HepG2 (cell line): ENCODE data around the gene HS6ST2.

Experiments used
- ARID4A ChIP-seq: sonication (generic); formaldehyde crosslinking; IDR thresholded peaks from 2 replicates; pipeline ENCODE4 v1.5.0; 2020; ENCODE audit warnings: mild to moderate bottlenecking, missing genetic modification reagents, borderline replicate concordance
- ELF1 ChIP-seq: sonication (generic); formaldehyde crosslinking; IDR thresholded peaks from 2 replicates; pipeline ENCODE4 v1.4.0; 2020; ENCODE audit warnings: missing genetic modification reagents
- FOXA1 ChIP-seq, 2 experiments: fragments of 450-650 bp in 1 of 2; sonication (generic) in 1 of 2; formaldehyde crosslinking in 1 of 2; IDR thresholded peaks; 2 replicates each; pipeline versions ENCODE4 v1.4.0 to v1.6.1; 2016 to 2020; ENCODE audit warnings: missing genetic modification reagents in 1 of 2

DNA sequence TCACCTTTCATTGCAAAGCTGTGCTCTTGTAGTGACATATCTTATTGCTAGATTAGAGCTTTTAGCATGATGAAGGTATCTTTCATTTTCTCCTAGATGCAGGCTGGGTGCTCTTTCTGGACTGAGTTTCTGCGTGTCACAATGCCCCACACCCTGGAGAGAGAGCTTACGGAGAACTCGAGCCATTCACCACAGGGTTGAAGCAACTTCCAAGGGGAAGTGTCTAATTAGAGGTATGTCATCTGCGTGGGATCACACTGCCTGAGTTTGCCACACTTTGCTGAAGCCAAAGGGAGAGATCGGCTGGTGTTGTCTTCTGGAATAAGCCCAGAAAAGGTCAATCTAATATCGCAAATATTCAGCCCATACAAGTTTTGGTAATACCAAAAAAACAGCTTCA lies 290.3 kb downstream of the HS6ST2 start:
- no peak for TF ChIP-seq ARID4A
- no peak for TF ChIP-seq ELF1
- TF ChIP-seq FOXA1 (IDR thresholded peaks at IDR 0.05) = no peak
- no peak for TF ChIP-seq FOXA1 (CRISPR knock-in tag; IDR thresholded peaks at IDR 0.05)
